ENCODE data around the gene PRH2. TPM values are rescaled to one million over a fixed set of nuclear protein-coding genes. Genes with fewer than 3 reads are reported as not detected.

Gene PRH2
- not detected in 2 replicates for total RNA-seq

DNA sequence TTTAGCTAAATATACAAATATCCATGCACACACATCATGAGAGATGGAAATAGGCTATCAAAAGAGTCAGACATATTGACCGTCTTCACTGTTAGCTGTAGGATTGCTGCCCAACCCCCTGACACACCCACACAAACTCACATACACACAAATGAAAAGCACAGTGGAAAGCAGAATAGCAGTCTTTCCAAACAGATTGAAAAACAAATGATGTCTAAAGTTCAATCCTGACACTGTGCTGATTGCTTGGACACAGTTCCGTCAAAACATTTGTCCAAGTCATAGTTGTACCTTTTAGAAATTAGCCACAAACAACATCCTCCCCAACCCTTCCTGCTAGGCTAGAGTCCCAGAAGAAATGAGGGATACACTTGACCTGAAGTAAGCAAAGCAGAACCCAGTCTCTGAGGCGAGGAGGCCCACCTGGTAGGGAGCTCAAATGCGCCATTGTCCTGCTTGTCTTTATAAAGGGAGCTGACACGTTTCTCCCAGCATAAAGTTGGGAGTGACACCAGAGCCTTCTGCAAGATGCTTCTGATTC, at the start of gene PRH2:
Gene PRH2 (plus strand): TSS at position 491 of the 541 bp plus-strand sequence. CDS start 38 bp downstream, at position 529.

DNA sequence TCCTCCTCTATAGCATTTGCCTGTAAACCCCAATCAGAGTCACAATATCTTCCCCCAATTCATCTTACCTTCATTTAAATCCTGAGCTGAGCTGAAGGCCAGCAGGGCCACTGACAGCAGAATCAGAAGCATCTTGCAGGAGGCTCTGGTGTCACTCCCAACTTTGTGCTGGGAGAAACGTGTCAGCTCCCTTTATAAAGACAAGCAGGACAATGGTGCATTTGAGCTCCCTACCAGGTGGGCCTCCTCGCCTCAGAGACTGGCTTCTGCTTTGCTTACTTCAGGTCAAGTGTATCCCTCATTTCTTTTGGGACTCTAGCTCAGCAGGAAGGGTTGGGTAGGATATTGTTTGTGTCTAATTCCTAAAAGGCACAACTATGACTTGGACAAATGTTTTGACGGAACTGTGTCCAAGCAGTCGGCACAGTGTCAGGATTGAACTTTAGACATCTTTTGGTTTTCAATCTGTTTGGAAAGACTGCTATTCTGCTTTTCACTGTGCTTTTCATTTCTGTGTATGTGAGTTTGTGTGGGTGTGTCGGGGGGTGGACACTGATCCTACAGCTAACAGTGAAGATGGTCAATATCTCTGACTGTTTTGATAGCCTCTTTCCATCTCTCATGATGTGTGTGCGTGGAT, 44.8 kb upstream of the PRH2 start, which contains the start of gene PRH1:
Gene PRH1 (minus strand): TSS at position 170 of the 640 bp plus-strand sequence. CDS start 38 bp downstream, at position 132.

DNA sequence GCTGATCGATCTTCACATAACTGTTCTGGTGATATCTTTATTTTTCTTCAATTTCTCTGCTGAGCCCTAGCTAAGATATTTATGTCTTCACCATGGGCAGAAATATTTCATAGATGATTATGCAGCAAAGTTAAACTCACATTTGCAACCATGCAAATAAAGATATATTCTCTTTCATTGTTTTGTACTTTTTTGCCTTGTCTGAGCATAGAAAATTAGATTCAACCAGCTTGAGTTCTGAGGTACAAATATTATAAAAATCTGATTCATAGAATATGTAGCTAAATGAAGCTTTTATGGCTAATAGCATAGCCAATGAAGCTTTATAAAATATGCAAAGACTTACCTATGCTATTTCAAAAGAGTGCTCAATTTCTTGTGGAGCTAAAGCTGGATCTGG, 19.6 kb upstream of the PRH2 start, which contains the start of gene TAS2R13:
Gene TAS2R13 (minus strand): TSS at position 101 of the 400 bp plus-strand sequence. CDS start 264 bp downstream, outside the sequence.

DNA sequence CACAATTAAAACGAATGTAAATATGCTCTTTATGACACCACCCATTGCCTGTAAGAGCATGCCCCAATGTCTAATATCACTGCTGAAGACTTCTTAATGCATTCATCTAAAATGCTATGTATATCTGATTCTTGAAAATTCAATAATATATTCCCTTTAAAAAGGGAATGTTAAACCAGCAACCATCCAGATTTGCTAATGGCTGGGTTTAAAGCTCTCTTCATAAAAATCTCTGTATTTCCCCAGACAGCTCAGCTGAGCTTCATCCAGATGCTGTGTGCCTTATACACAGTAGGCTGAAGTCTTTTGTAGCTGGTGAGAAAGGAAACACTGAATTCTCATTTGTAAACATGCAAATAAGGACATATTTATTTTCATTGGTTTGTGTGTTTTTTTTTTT, 10.1 kb downstream of the PRH2 start, which contains the start of gene TAS2R14:
Gene TAS2R14 (minus strand): TSS at position 101 of the 400 bp plus-strand sequence. CDS start 56 bp downstream, at position 45.

Other genes with a start within 250 kb of the PRH2 start
- 165 and 196 TPM in 2 replicates for gene YBX3, start 205.9 kb upstream of the PRH2 start, total RNA-seq
- gene TAS2R7, start 126.6 kb upstream of the PRH2 start, total RNA-seq, result not detected in 2 replicates
- under 0.01 TPM in 1 of 2 replicates, not detected in the other for gene TAS2R8, start 122.0 kb upstream of the PRH2 start, total RNA-seq
- 0.20 TPM in 1 of 2 replicates, not detected in the other for gene TAS2R9, start 119.1 kb upstream of the PRH2 start, total RNA-seq
- 1.1 and 1.2 TPM in 2 replicates for gene TAS2R10, start 102.9 kb upstream of the PRH2 start, total RNA-seq
- 2.2 and 3.9 TPM in 2 replicates for gene PRR4, start 79.8 kb upstream of the PRH2 start, total RNA-seq
- gene PRH1, start 45.0 kb upstream of the PRH2 start, total RNA-seq, result 19.5 and 32.5 TPM in 2 replicates
- 1.8 and 2.2 TPM in 2 replicates for gene TAS2R13, start 19.7 kb upstream of the PRH2 start, total RNA-seq
- 3.7 and 4.1 TPM in 2 replicates for gene TAS2R14, start 10.0 kb downstream of the PRH2 start, total RNA-seq
- gene TAS2R50, start 57.7 kb downstream of the PRH2 start, total RNA-seq, result 2.6 and 3.7 TPM in 2 replicates
- gene TAS2R20, start 69.1 kb downstream of the PRH2 start, total RNA-seq, result 2.6 and 4.3 TPM in 2 replicates
- 3.3 and 5.5 TPM in 2 replicates for gene TAS2R19, start 93.4 kb downstream of the PRH2 start, total RNA-seq
- 4.8 and 6.8 TPM in 2 replicates for gene TAS2R31, start 102.2 kb downstream of the PRH2 start, total RNA-seq
- gene TAS2R46, start 133.1 kb downstream of the PRH2 start, total RNA-seq, result 2.2 TPM in 2 replicates
- 1.1 and 3.9 TPM in 2 replicates for gene TAS2R43, start 163.1 kb downstream of the PRH2 start, total RNA-seq
- gene TAS2R30, start 205.4 kb downstream of the PRH2 start, total RNA-seq, result 4.4 and 6.6 TPM in 2 replicates
- 4.0 and 5.7 TPM in 2 replicates for gene SMIM10L1, start 242.0 kb downstream of the PRH2 start, total RNA-seq